Measurements from ENCODE around the gene RNASEL.
"Not testable (repeated sequence)": the region's sequence is repeated elsewhere in the genome, so short reads cannot be mapped to it uniquely, and the experiment has no call there.

The RNASEL gene

DNA sequence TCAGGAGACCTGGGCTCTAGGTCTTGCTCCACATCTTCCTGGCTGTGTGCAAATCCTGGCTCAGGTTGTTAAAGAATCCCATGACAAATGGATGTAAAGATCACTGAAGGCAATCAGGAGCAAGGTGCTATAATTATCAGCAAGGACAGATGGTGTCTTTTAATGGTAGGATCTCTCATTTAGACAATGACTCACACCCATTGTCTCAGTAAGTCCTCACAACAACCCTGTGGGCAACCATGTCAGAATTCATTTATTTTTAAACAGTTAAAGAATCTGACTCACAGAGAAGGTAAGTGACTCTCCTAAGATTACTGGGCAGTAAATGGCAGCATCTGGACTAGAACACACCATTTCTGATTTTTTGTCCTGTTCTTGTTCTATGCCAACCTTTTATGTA lies 32.8 kb downstream of the RNASEL start:
- no peaks in the 10 kb centered on the region for H3K4me1 ChIP-seq (ENCODE audit: insufficient read depth, low read length)
- peaks cover 6% of the 10 kb centered on the region for H3K27me3 ChIP-seq (ENCODE audit: insufficient read depth, low read length)
- H3K36me3 ChIP-seq (ENCODE audit: insufficient read depth, low read length) = no peaks in the 10 kb centered on the region
- H2AFZ ChIP-seq (ENCODE audit: low read depth, low read length) = no peak overlapping the region
- peaks cover 2% of the 10 kb centered on the region for H3K9me3 ChIP-seq (ENCODE audit: low read length)
- H3K4me3 ChIP-seq (ENCODE audit: low read length) = no peak overlapping the region

DNA sequence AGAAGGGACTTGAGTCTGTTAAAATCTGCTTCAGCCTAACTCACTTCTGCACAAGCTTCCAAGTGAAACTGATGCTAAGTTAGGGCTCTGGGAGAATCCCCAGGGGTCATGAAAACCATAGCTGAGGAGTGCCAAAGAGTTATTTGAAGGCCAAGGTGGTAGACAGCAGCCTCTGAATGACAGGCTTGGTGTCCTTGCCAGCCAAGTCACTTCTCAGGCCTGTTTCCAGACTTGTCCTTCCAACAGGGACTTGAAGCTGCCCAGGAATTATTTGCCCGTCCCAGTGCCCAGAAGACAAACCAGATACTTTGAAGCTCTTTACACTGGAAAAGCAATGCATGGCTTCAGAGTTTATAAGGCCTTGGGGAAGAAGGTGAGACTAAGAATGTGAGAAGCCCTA lies 33.6 kb downstream of the RNASEL start:
- H3K27me3 ChIP-seq (ENCODE audit: insufficient read depth, low read length) = peaks cover 2% of the 10 kb centered on the region
- peaks cover 2% of the 10 kb centered on the region for H3K9me3 ChIP-seq (ENCODE audit: low read length)
- no peaks in the 10 kb centered on the region for H3K4me1 ChIP-seq (ENCODE audit: insufficient read depth, low read length)
- H3K4me3 ChIP-seq (ENCODE audit: low read length) = no peak overlapping the region
- H2AFZ ChIP-seq (ENCODE audit: low read depth, low read length) = no peak overlapping the region
- no peaks in the 10 kb centered on the region for H3K36me3 ChIP-seq (ENCODE audit: insufficient read depth, low read length)

DNA sequence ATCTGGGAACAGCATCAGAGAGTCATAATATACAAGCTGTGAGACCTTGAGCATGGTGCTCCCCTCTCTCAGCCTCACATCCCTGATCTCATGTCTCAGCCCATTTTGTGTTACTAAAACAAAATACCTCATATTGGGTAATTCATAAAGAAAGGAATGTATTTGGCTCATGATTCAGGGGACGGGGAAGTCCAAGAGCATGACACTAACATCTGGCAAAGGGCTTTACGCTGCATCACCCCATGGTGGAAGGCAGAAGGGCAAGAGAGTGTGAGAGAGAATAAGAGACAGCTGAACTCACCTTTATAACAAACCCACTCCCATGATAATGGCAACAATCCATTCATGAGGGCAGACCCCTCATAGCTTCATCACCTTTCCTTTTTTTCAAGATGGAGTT lies 36.5 kb downstream of the RNASEL start:
- Histone ChIP-seq H3K36me3 (ENCODE audit: insufficient read depth, low read length) (no peaks in the 10 kb centered on the region), H2AFZ (ENCODE audit: low read depth, low read length) (no peak overlapping the region), H3K27me3 (ENCODE audit: insufficient read depth, low read length) (no peaks in the 10 kb centered on the region), H3K4me3 (ENCODE audit: low read length) (no peak overlapping the region), H3K9me3 (ENCODE audit: low read length) (peaks cover 2% of the 10 kb centered on the region), H3K4me1 (ENCODE audit: insufficient read depth, low read length) (no peaks in the 10 kb centered on the region)

DNA sequence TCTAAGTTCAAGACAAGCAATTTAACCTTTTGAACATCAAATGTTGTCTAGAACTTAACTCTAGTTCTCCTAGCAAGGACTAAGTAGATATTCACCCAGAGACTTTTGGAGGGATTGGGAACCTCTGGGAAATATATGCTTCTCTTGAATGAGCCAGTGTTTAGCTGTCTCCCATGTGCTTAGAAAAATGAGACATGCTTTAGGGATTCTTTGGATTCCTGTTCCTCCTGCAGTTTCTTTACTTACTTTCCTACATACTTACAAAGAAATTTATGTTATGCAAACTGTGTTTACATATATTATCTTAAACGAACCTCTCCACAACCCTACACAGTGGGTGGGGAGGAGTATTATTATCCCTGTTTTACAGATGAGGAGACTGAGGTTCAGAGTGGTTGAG lies 39.2 kb downstream of the RNASEL start:
- Histone ChIP-seq H3K4me3 (ENCODE audit: low read length) (no peak overlapping the region), H3K4me1 (ENCODE audit: insufficient read depth, low read length) (no peaks in the 10 kb centered on the region), H2AFZ (ENCODE audit: low read depth, low read length) (no peak overlapping the region), H3K9me3 (ENCODE audit: low read length) (peaks cover 2% of the 10 kb centered on the region), H3K36me3 (ENCODE audit: insufficient read depth, low read length) (no peaks in the 10 kb centered on the region), H3K27me3 (ENCODE audit: insufficient read depth, low read length) (no peaks in the 10 kb centered on the region)

DNA sequence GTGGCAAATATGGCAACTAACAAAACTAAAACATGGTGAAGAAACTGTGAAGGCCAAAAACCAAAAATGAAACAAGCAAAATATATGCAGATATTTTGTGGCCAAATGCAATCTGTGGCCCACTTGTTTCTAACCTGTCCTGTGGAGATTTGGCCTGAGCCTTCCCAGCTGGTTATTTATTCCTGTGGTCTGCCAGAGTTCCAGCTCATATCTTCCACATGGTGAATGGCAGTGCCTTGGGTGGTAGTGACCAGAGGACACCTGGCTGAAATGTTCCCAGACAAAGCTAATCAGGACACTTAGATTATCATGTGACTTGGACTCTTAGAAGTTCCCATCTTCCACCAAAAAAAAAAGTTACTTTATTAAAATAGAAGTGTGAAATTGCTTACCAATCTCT lies 39.7 kb downstream of the RNASEL start:
- Histone ChIP-seq H3K27me3 (ENCODE audit: insufficient read depth, low read length) (no peaks in the 10 kb centered on the region), H3K9me3 (ENCODE audit: low read length) (peaks cover 2% of the 10 kb centered on the region), H2AFZ (ENCODE audit: low read depth, low read length) (no peak overlapping the region), H3K36me3 (ENCODE audit: insufficient read depth, low read length) (no peaks in the 10 kb centered on the region), H3K4me3 (ENCODE audit: low read length) (no peak overlapping the region), H3K4me1 (ENCODE audit: insufficient read depth, low read length) (no peaks in the 10 kb centered on the region)

DNA sequence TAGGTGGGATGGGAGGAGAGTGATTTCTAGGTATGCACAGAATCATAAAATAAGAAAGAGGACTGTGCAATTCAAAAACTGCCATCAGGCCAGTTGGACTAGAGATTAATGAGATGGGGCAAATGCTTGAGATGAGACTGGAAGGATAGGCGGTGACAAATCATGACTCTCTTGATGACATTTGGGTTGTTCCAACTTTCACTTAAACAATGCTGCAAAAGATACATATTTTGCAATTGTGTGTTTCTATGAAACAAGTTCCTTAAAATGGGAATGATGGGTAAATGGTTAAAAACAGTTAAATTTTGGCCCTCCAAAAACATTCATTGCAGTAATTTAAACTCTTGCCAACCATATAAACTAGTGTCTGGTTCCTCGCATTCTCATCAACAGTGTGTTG lies 55.2 kb downstream of the RNASEL start:
- no peaks in the 10 kb centered on the region for H3K4me1 ChIP-seq (ENCODE audit: insufficient read depth, low read length)
- H3K27me3 ChIP-seq (ENCODE audit: insufficient read depth, low read length) = peaks cover 5% of the 10 kb centered on the region
- H3K36me3 ChIP-seq (ENCODE audit: insufficient read depth, low read length) = no peaks in the 10 kb centered on the region
- H3K4me3 ChIP-seq (ENCODE audit: low read length) = no peak overlapping the region
- no peak overlapping the region for H2AFZ ChIP-seq (ENCODE audit: low read depth, low read length)
- H3K9me3 ChIP-seq (ENCODE audit: low read length) = no peaks in the 10 kb centered on the region

DNA sequence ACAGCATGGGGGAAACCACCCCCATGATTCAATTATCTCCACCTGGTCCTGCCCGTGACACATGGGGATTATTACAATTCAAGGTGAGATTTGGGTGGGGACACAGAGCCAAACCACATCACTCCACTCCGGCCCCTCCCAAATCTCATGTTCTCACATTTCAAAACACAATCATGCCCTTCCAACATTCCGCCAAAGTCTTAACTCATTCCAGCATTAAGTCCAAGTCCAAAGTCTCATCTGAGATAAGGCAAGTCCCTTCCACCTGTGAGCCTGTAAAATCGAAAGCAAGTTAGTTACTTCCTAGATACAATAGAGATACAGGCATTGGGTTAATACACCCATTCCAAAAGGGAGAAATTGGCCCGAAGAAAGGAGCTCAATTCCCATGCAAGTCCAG lies 60.9 kb downstream of the RNASEL start:
- not testable (repeated sequence) for H2AFZ ChIP-seq (ENCODE audit: low read depth, low read length); H3K4me3 ChIP-seq (ENCODE audit: low read length); H3K9me3 ChIP-seq (ENCODE audit: low read length); H3K4me1 ChIP-seq (ENCODE audit: insufficient read depth, low read length); H3K36me3 ChIP-seq (ENCODE audit: insufficient read depth, low read length); H3K27me3 ChIP-seq (ENCODE audit: insufficient read depth, low read length)

DNA sequence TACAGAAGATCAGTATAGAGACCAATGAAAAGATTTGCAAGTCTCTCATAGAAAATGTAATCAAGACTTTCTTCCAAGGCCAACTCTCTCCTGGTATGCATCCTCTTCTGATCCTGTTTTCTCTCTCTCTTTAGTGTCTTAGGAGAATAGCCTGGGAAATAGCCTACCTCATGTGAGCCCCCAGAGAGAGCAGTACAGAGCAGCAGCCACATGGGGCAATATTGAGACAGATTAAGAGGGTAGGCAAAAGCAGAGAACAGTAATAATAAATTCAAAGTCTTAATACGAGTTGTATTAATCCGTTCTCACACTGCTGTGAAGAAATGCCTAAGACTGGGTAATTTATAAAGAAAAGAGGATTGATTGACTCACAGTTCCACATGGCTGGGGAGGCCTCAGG lies 61.4 kb downstream of the RNASEL start:
- Histone ChIP-seq H3K36me3 (ENCODE audit: insufficient read depth, low read length) (no peaks in the 10 kb centered on the region), H3K4me3 (ENCODE audit: low read length) (no peak overlapping the region), H3K27me3 (ENCODE audit: insufficient read depth, low read length) (peaks cover 5% of the 10 kb centered on the region), H3K9me3 (ENCODE audit: low read length) (no peaks in the 10 kb centered on the region), H3K4me1 (ENCODE audit: insufficient read depth, low read length) (no peaks in the 10 kb centered on the region), H2AFZ (ENCODE audit: low read depth, low read length) (no peak overlapping the region)

DNA sequence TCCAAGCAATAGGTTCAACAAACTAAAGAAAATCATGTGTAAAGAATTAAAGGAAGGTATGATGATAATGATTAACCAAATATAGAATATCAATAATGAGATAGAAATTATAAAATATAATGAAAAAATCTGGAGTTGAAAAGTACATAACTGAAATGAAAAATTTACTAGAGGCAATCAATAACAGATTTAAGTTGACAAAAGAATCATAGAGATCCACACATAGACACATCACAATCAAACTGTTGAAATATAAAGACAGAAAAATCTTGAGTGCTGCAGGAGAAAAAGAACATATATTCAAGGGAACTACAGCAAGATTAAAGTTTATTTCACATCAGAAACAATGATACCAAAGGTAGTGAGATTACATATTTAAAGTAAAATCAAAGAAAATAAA lies 63.7 kb downstream of the RNASEL start:
- Histone ChIP-seq H3K27me3 (ENCODE audit: insufficient read depth, low read length) (no peaks in the 10 kb centered on the region), H3K4me3 (ENCODE audit: low read length) (no peak overlapping the region), H3K36me3 (ENCODE audit: insufficient read depth, low read length) (no peaks in the 10 kb centered on the region), H3K4me1 (ENCODE audit: insufficient read depth, low read length) (no peaks in the 10 kb centered on the region), H2AFZ (ENCODE audit: low read depth, low read length) (no peak overlapping the region), H3K9me3 (ENCODE audit: low read length) (no peaks in the 10 kb centered on the region)

All from neuron (in vitro differentiated cells).